SK-N-MC (cell line): ENCODE data around the gene MPZ.

ENCODE experiments used
- EZH2 ChIP-seq: fragments of 200-600 bp; sonication (generic); IDR thresholded peaks from one replicate; pipeline ENCODE4 v1.6.1; 2017; ENCODE audit warnings: antibody characterized with exemption
- FOXP2 ChIP-seq: optimal IDR thresholded peaks from 2 replicates; pipeline ENCODE3; 2011; ENCODE audit warnings: mild to moderate bottlenecking, moderate library complexity; ENCODE audit not compliant: insufficient read depth; ENCODE audit errors: extremely low read length, control extremely low read depth
- POLR2AphosphoS5 ChIP-seq: IDR thresholded peaks from 2 replicates; pipeline ENCODE4 v1.6.1; 2012; ENCODE audit warnings: mild to moderate bottlenecking, low read depth, low read length, borderline replicate concordance

DNA sequence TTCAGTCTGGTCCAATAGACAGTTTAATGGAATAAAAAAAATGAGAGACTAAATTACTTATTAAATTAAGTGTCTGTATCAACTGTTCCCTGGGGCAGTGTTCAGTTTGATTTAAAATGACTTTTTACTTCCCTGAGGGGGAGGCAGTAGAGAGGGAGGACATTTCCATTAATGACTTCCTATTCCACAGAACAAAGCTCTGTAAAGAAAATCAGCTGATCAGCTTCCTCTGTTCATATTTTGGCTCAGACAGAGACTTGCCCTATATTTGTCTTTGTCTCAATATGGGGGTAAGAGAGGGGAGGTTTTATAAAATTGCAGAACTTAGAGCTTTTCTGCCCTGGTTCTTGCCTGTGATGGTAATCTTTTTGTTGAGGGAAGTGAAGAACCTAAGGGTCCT lies 49.5 kb upstream of the MPZ start:
- TF ChIP-seq EZH2, result no peak
- no peak for TF ChIP-seq POLR2AphosphoS5
- TF ChIP-seq FOXP2, result no peak
